HCT116 (cell line): ENCODE results near the gene ERVV-1.

ENCODE experiments used
- CTCF ChIP-seq, 3 experiments: fragments of 200-600 bp in 1 of 3; sonication (generic) in 1 of 3; IDR thresholded peaks in 2 of 3; conservative IDR thresholded peaks in 1 of 3; 2 replicates each; pipeline ENCODE4 v1.5.1; 2012 to 2017; ENCODE audit warnings: low read depth in 2 of 3, low read length in 2 of 3, antibody characterized with exemption in 1 of 3, borderline replicate concordance in 1 of 3, control low read depth in 1 of 3, mild to moderate bottlenecking in 1 of 3, mixed read lengths in 1 of 3, mixed run types in 1 of 3, moderate library complexity in 1 of 3; ENCODE audit not compliant: insufficient read depth in 1 of 3
- EGR1 ChIP-seq: IDR thresholded peaks from 2 replicates; pipeline ENCODE4 v1.6.1; 2012; ENCODE audit warnings: low read depth
- EZH2 ChIP-seq: fragments of 200-600 bp; sonication (generic); IDR thresholded peaks from 2 replicates; pipeline ENCODE4 v1.6.1; 2017; ENCODE audit warnings: antibody characterized with exemption, mixed run types
- POLR2AphosphoS5 ChIP-seq: IDR thresholded peaks from 2 replicates; pipeline ENCODE4 v1.6.1; 2011; ENCODE audit warnings: mild to moderate bottlenecking, low read depth, low read length, moderate library complexity
- REST ChIP-seq: IDR thresholded peaks from 2 replicates; pipeline ENCODE4 v1.6.1; 2012; ENCODE audit warnings: low read depth
- SIN3A ChIP-seq: IDR thresholded peaks from 2 replicates; pipeline ENCODE4 v1.6.1; 2012; ENCODE audit warnings: low read depth
- SP1 ChIP-seq: IDR thresholded peaks from 2 replicates; pipeline ENCODE4 v1.6.1; 2012; ENCODE audit warnings: low read depth
- ZFX ChIP-seq: fragments of 450-650 bp; IDR thresholded peaks from 2 replicates; pipeline ENCODE4 v1.6.1; 2017

GRCh38 chr19:53015730-53016129 is 2.0 kb downstream of the ERVV-1 start:
- TF ChIP-seq REST (no peak), CTCF (IDR thresholded peaks at IDR 0.05 in 2 of 3, conservative IDR thresholded peaks at IDR 0.05 in 1 of 3; ENCODE audit: borderline replicate concordance in 1 of 3, insufficient read depth in 1 of 3, low read depth in 2 of 3, low read length in 2 of 3) (no peak), EZH2 (no peak), EGR1 (no peak), SP1 (no peak), ZFX (no peak), POLR2AphosphoS5 (no peak), SIN3A (no peak)
